ENCODE results near the gene FPR1.

Gene FPR1

GRCh38 chr19:51735759-51736449, 15.8 kb downstream of the FPR1 start:
- no peak for DNase-seq

- DNase-seq: no peak
These were observed 17.7 kb downstream of the FPR1 start for GRCh38 chr19:51733742-51734522.

GRCh38 chr19:51729781-51730180, 21.9 kb downstream of the FPR1 start:
- no peak for DNase-seq

GRCh38 chr19:51727349-51727880, 24.3 kb downstream of the FPR1 start:
- DNase-seq: no peak

- no peak for DNase-seq
These were observed 25.6 kb downstream of the FPR1 start for GRCh38 chr19:51726049-51726448.

GRCh38 chr19:51724543-51724942, 27.1 kb downstream of the FPR1 start:
- no peak for DNase-seq

- no peak for DNase-seq
These were observed 29.2 kb downstream of the FPR1 start for GRCh38 chr19:51722492-51722891.

- no peak for DNase-seq
These were observed 29.8 kb downstream of the FPR1 start for GRCh38 chr19:51721905-51722304.

GRCh38 chr19:51719251-51719988, 32.3 kb downstream of the FPR1 start:
- DNase-seq: no peak

- no peak for DNase-seq
These were observed 34.8 kb downstream of the FPR1 start for GRCh38 chr19:51716925-51717324.

- DNase-seq: no peak
These were observed 35.8 kb downstream of the FPR1 start for GRCh38 chr19:51715850-51716249.

GRCh38 chr19:51714848-51715247, 36.8 kb downstream of the FPR1 start:
- DNase-seq: no peak

GRCh38 chr19:51713319-51714285, 38.1 kb downstream of the FPR1 start:
- DNase-seq: no peak

- DNase-seq: no peak
These were observed 39.1 kb downstream of the FPR1 start for GRCh38 chr19:51712461-51713081.

GRCh38 chr19:51711702-51712101, 40.0 kb downstream of the FPR1 start:
- no peak for DNase-seq

- no peak for DNase-seq
These were observed 41.5 kb downstream of the FPR1 start for GRCh38 chr19:51710163-51710562.

- DNase-seq: no peak
These were observed 42.1 kb downstream of the FPR1 start for GRCh38 chr19:51709575-51709974.

- DNase-seq: no peak
These were observed 42.9 kb downstream of the FPR1 start for GRCh38 chr19:51708811-51709210.

GRCh38 chr19:51706885-51707284, 44.8 kb downstream of the FPR1 start:
- DNase-seq: no peak

GRCh38 chr19:51706296-51706695, 45.4 kb downstream of the FPR1 start:
- no peak for DNase-seq

- DNase-seq: no peak
These were observed 47.1 kb downstream of the FPR1 start for GRCh38 chr19:51704626-51705025.

Measured in activated gamma-delta T cell treated with Interleukin-2 at 50 U/mL for 16 hours (primary cell).